T-cell (primary cell): ENCODE measurements around the gene HPDL. TPM values are rescaled to one million over a fixed set of nuclear protein-coding genes. Genes with fewer than 3 reads are reported as not detected.

Experiments used
- ATAC-seq, 4 experiments: fragments of 200-7000 bp in 3 of 4; fragments of 150-1000 bp in 1 of 4; cut with Tn5 transposase; replicated peaks in 1 of 4; 1 replicate in 3 of 4; 2 replicates in 1 of 4; pipeline ENCODE4 v1.10.0; 2021; ENCODE audit warnings: moderate library complexity in 3 of 4, mild to moderate bottlenecking in 2 of 4, moderate number of reproducible peaks in 1 of 4
- CTCF ChIA-PET, 2 donors: fragments of 300-600 bp; sonication (Branson Sonifier 250); formaldehyde crosslinking; loops; one replicate each; lab custom pipeline; 2022; ENCODE audit warnings: antibody characterized with exemption in 2 of 2; lab: Charles Lee
- POLR2A ChIA-PET, 2 donors: fragments of 300-600 bp; sonication (Branson Sonifier 250); formaldehyde crosslinking; loops; one replicate each; lab custom pipeline; 2022; ENCODE audit warnings: antibody characterized with exemption in 2 of 2; lab: Charles Lee
- DNase-seq, 35 experiments: peaks; one replicate each; pipeline versions ENCODE4 v3.0.0 to v3.0.0-alpha.2; 2013 to 2023
- H3K27ac ChIP-seq: one replicate; pipeline ENCODE4 v1.5.1; 2013; ENCODE audit warnings: low read length
- H3K27me3 ChIP-seq, 2 experiments: replicated peaks in 1 of 2; 1 replicate in 1 of 2; 2 replicates in 1 of 2; pipeline versions ENCODE4 v1.6.1 to v1.7.0; 2013; ENCODE audit warnings: low read length in 1 of 2, mixed read lengths in 1 of 2; ENCODE audit not compliant: control insufficient read depth in 2 of 2, insufficient read depth in 2 of 2; ENCODE audit errors: extremely low read depth in 1 of 2
- H3K36me3 ChIP-seq, 2 donors: 1 replicate in 1 of 2; 2 replicates in 1 of 2; pipeline versions ENCODE4 v1.6.1 to v1.7.0; 2013; ENCODE audit warnings: low read length in 1 of 2; ENCODE audit not compliant: control insufficient read depth in 2 of 2, insufficient read depth in 1 of 2; ENCODE audit errors: extremely low read depth in 1 of 2
- H3K4me1 ChIP-seq, 2 experiments: 1 replicate in 1 of 2; 2 replicates in 1 of 2; pipeline versions ENCODE4 v1.6.1 to v1.7.0; 2013; ENCODE audit warnings: low read length in 2 of 2, mixed read lengths in 1 of 2; ENCODE audit not compliant: insufficient read depth in 2 of 2, control insufficient read depth in 1 of 2; ENCODE audit errors: extremely low read depth in 1 of 2
- H3K4me3 ChIP-seq, 2 donors: 1 replicate in 1 of 2; 2 replicates in 1 of 2; pipeline versions ENCODE4 v1.5.1 to v1.7.0; 2013; ENCODE audit warnings: mild to moderate bottlenecking in 2 of 2, low read length in 1 of 2, moderate library complexity in 1 of 2; ENCODE audit not compliant: control insufficient read depth in 1 of 2; ENCODE audit errors: extremely low read depth in 1 of 2
- H3K9me3 ChIP-seq: 2 replicates; pipeline ENCODE4 v1.7.0; 2013
- H3K27ac Mint-ChIP-seq, 2 donors: one replicate each; pipeline ENCODE4 v1.8.0; 2020 to 2021; ENCODE audit warnings: mild to moderate bottlenecking in 2 of 2, mixed read lengths in 2 of 2
- H3K27me3 Mint-ChIP-seq, 2 donors: one replicate each; pipeline ENCODE4 v1.8.0; 2021 to 2022; ENCODE audit warnings: mixed read lengths in 2 of 2
- H3K36me3 Mint-ChIP-seq: one replicate; pipeline ENCODE4 v1.8.0; 2021; ENCODE audit warnings: mixed read lengths
- H3K4me1 Mint-ChIP-seq, 3 donors: one replicate each; pipeline ENCODE4 v1.8.0; 2020 to 2022; ENCODE audit warnings: mixed read lengths in 3 of 3, mild to moderate bottlenecking in 1 of 3
- H3K4me3 Mint-ChIP-seq, 3 donors: one replicate each; pipeline ENCODE4 v1.8.0; 2020 to 2022; ENCODE audit warnings: mild to moderate bottlenecking in 3 of 3, mixed read lengths in 3 of 3, moderate library complexity in 3 of 3
- H3K9me3 Mint-ChIP-seq, 3 donors: one replicate each; pipeline ENCODE4 v1.8.0; 2020 to 2022; ENCODE audit warnings: mixed read lengths in 3 of 3
- WGBS: methylation state at CpG from one replicate; pipeline ENCODE4 v1.1.5; 2013; ENCODE audit warnings: missing lambda C conversion rate; ENCODE audit not compliant: insufficient coverage; 5-methylcytosine and 5-hydroxymethylcytosine counted together
- total RNA-seq, 35 experiments: library from RNA in 6 of 35; stranded (reverse) in 6 of 35; fragments of 120-200 nt in 1 of 35; gene quantifications; one replicate each; pipeline versions ENCODE4 v1.2.1 to v1.2.4 and lab custom pipeline; 2013 to 2026

The HPDL gene
- total RNA-seq, 5 donors from 2014 or later (not counting 1 experiment from before 2014, with no cell fraction given) = 0.21 to 2.0 (median 1.4) TPM

- Mint-ChIP-seq H3K36me3 (peaks cover 33% of the 10 kb centered on the region), H3K4me1 (peaks cover 42 to 46% (median 44%) of the 10 kb centered on the region in 3 donors), H3K27me3 (no peaks in the 10 kb centered on the region), H3K4me3 (no peak overlapping the region), H3K27ac (no peak overlapping the region), H3K9me3 (no peaks in the 10 kb centered on the region)
- no peak overlapping the region for H3K4me3 ChIP-seq
- H3K27ac ChIP-seq = no peak overlapping the region
- DNase-seq (no peak), ATAC-seq (no peak)
- WGBS = 64% methylated on average over 6 of the region's 9 CpGs
- H3K27me3 ChIP-seq = no peaks in the 10 kb centered on the region
- peaks cover 0 to 18% of the 10 kb centered on the region in 2 experiments for H3K4me1 ChIP-seq
- POLR2A ChIA-PET = interaction anchor here (0.5 to 0.6 kb wide), 2 partner anchors 22 to 31 kb away, joined by 5 to 10 read pairs; no protein-coding TSS in a partner anchor
- no peaks in the 10 kb centered on the region for H3K9me3 ChIP-seq
- peaks cover 16 to 36% of the 10 kb centered on the region in 2 donors for H3K36me3 ChIP-seq
- CTCF ChIA-PET = no interaction called here
Observed at GRCh38 chr1:45334308-45335245, 7.9 kb downstream of the HPDL start.

- Histone ChIP-seq H3K4me3 (no peak overlapping the region), H3K9me3 (no peaks in the 10 kb centered on the region), H3K36me3 (peaks cover 10 to 30% of the 10 kb centered on the region in 2 donors), H3K27ac (no peak overlapping the region), H3K4me1 (peaks cover 4 to 24% of the 10 kb centered on the region in 2 experiments), H3K27me3 (no peaks in the 10 kb centered on the region)
- WGBS = 98% methylated on average over 4 of the region's 4 CpGs
- no peak overlapping the region for H3K4me3 Mint-ChIP-seq
- H3K27ac Mint-ChIP-seq = peak overlapping the region in 1 of 2 donors; percentile 48
- ChIA-PET CTCF (interaction anchor here (0.6 kb wide), 2 partner anchors 203 to 325 kb away, joined by 3 read pairs; no protein-coding TSS in a partner anchor), POLR2A (no interaction called here)
- H3K36me3 Mint-ChIP-seq = peaks cover 34% of the 10 kb centered on the region
- DNase-seq = no peak
- H3K27me3 Mint-ChIP-seq = no peaks in the 10 kb centered on the region
- no peak for ATAC-seq
- H3K9me3 Mint-ChIP-seq = no peaks in the 10 kb centered on the region
- H3K4me1 Mint-ChIP-seq = peaks cover 52 to 56% (median 54%) of the 10 kb centered on the region in 3 donors
Observed at GRCh38 chr1:45335855-45336324, 9.2 kb downstream of the HPDL start.

- H3K4me3 ChIP-seq = no peak overlapping the region
- ChIA-PET CTCF (interaction anchor here in 1 of 2 donors (0.7 kb wide), 1 partner anchor 130 kb away, joined by 3 read pairs; no protein-coding TSS in a partner anchor), POLR2A (interaction anchor here (0.5 to 0.9 kb wide), 3 partner anchors 14 to 130 kb away, joined by 4 to 11 read pairs (median 4); no protein-coding TSS in a partner anchor)
- H3K36me3 ChIP-seq = peaks cover 10 to 26% of the 10 kb centered on the region in 2 donors
- peak overlapping the region in 2 of 3 donors; percentile 2 to 100 for H3K4me3 Mint-ChIP-seq
- peaks cover 38% of the 10 kb centered on the region for H3K36me3 Mint-ChIP-seq
- no peak for ATAC-seq
- peaks cover 7 to 43% of the 10 kb centered on the region in 2 experiments for H3K4me1 ChIP-seq
- H3K9me3 Mint-ChIP-seq = no peaks in the 10 kb centered on the region
- H3K27me3 ChIP-seq = no peaks in the 10 kb centered on the region
- peak overlapping the region in 1 of 2 donors; percentile 57 for H3K27ac Mint-ChIP-seq
- H3K27me3 Mint-ChIP-seq = no peaks in the 10 kb centered on the region
- H3K27ac ChIP-seq = no peak overlapping the region
- peaks cover 70 to 75% (median 72%) of the 10 kb centered on the region in 3 donors for H3K4me1 Mint-ChIP-seq
- H3K9me3 ChIP-seq = no peaks in the 10 kb centered on the region
- WGBS = 100% methylated on average over 3 of the region's 3 CpGs
- DNase-seq = no peak
Observed at GRCh38 chr1:45337630-45338325, 11.1 kb downstream of the HPDL start.

GRCh38 chr1:45339789-45340558 is 13.3 kb downstream of the HPDL start, which contains the start of the genes MUTYH and TOE1:
TSS of gene MUTYH (minus strand) at chr1:45340440. CDS start at chr1:45334505, 5,935 bp downstream.
TSS of gene TOE1 (plus strand) at chr1:45340170. CDS start at chr1:45340253, 83 bp downstream.
- WGBS = 0% methylated on average over 69 of the region's 70 CpGs
- no peaks in the 10 kb centered on the region for H3K27me3 Mint-ChIP-seq
- H3K4me3 ChIP-seq = peak within 1 kb of the TSS; percentile 68 to 82

DNA sequence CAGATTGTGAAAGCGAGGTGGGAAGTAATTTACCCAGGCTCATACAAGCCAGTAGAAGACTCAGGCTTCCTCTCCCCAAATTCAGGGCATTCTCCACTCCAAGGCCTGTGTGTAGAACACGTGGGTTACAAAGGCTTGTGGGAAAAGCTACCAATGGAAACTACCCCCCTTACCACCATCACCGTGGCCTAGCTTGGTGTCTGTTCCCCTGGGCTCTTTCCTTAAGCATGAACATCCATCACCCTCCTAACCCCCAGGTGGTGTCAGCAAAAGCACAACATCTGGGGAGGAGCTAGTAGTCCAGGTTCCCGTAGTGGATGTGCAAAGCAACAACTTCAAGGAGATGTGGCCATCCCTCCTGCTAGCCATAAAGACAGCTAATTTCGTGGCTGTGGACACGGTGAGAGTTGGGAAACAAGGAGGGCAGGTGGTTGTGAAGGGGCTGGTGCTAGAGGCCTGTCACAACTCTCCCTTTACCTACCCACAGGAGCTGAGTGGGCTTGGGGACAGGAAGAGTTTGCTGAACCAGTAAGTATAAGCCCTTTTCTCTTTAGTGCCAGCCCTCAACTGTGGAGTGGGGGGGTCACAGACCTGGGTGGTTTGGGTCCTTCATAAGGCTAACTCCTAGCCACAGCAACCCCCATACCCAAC is 14.2 kb downstream of the HPDL start:
- H3K9me3 ChIP-seq = no peaks in the 10 kb centered on the region
- H3K27ac ChIP-seq = peak overlapping the region; percentile 95
- Mint-ChIP-seq H3K4me3 (peak overlapping the region; percentile 98 to 100 (median 100)), H3K36me3 (peaks cover 39% of the 10 kb centered on the region), H3K9me3 (no peaks in the 10 kb centered on the region), H3K4me1 (peaks cover 55 to 63% (median 55%) of the 10 kb centered on the region in 3 donors), H3K27me3 (no peaks in the 10 kb centered on the region), H3K27ac (peak overlapping the region; percentile 99 to 100)
- ATAC-seq (no peak), DNase-seq (peak in 3 of 35 experiments; percentile 12 to 36 (median 16))
- peaks cover 0 to 41% of the 10 kb centered on the region in 2 donors for H3K36me3 ChIP-seq
- 0% methylated on average over 2 of the region's 6 CpGs for WGBS
- no peaks in the 10 kb centered on the region for H3K27me3 ChIP-seq
- POLR2A ChIA-PET = interaction anchor here (0.6 to 2.1 kb wide), 14 partner anchors 9 to 541 kb away, joined by 3 to 23 read pairs (median 4); partner anchors contain the start of genes AKR1A1 (in 1 of the 2), CCDC163 (in 1 of the 2), HECTD3 (in 1 of the 2) and MMACHC (in 1 of the 2)
- H3K4me3 ChIP-seq = peak overlapping the region; percentile 68 to 82
- CTCF ChIA-PET = interaction anchor here (0.6 to 3.2 kb wide), 13 partner anchors 37 to 565 kb away, joined by 3 to 39 read pairs (median 5); partner anchors contain the start of genes CCDC163 (in 1 of the 2), EIF2B3 (in 1 of the 2), GPBP1L1 (in 1 of the 2) and HECTD3 (in 1 of the 2)
- H3K4me1 ChIP-seq = peaks cover 7 to 39% of the 10 kb centered on the region in 2 experiments

More at GRCh38 chr1:45339789-45340558, 13.3 kb downstream of the HPDL start, which contains the start of the genes MUTYH and TOE1:
- Mint-ChIP-seq H3K4me3 (peak within 1 kb of the TSS; percentile 98 to 100 (median 100)), H3K36me3 (peaks cover 35% of the 10 kb centered on the region), H3K27ac (peak within 1 kb of the TSS; percentile 99 to 100), H3K9me3 (no peaks in the 10 kb centered on the region), H3K4me1 (peaks cover 62 to 70% (median 62%) of the 10 kb centered on the region in 3 donors)
- H3K27ac ChIP-seq = peak within 1 kb of the TSS; percentile 95
- peaks cover 0 to 35% of the 10 kb centered on the region in 2 donors for H3K36me3 ChIP-seq
- H3K27me3 ChIP-seq = no peaks in the 10 kb centered on the region
- DNase-seq (peak; percentile 79 to 92 (median 87)), ATAC-seq (peak; percentile 84 to 90 (median 90))
- H3K9me3 ChIP-seq = no peaks in the 10 kb centered on the region
- POLR2A ChIA-PET = interaction anchor here (0.5 to 2.1 kb wide), 25 partner anchors 10 to 907 kb away, joined by 3 to 23 read pairs (median 4); partner anchors contain the start of genes HPDL (in 2 of the 2), AKR1A1 (in 1 of the 2), CCDC163 (in 1 of the 2) and EIF2B3 (in 1 of the 2)
- CTCF ChIA-PET = interaction anchor here (0.6 to 3.2 kb wide), 19 partner anchors 19 to 564 kb away, joined by 3 to 39 read pairs (median 5); partner anchors contain the start of genes CCDC163 (in 1 of the 2), EIF2B3 (in 1 of the 2), GPBP1L1 (in 1 of the 2) and HECTD3 (in 1 of the 2)
- H3K4me1 ChIP-seq = peaks cover 7 to 39% of the 10 kb centered on the region in 2 experiments
